SU-DHL-6 (cell line): ENCODE data around the gene THSD4.

Experiments used
- H2AFZ ChIP-seq: fragments of 200-600 bp; sonication (generic); 2 replicates; pipeline ENCODE4 v1.6.1; 2014; ENCODE audit warnings: low read depth, mild to moderate bottlenecking, moderate library complexity, mixed read lengths, antibody characterized with exemption, low read length; ENCODE audit not compliant: severe bottlenecking
- H3F3A ChIP-seq: fragments of 200-600 bp; shearing (Covaris generic); 2 replicates; pipeline ENCODE4 v1.6.0; 2016; ENCODE audit warnings: antibody characterized with exemption, mild to moderate bottlenecking; ENCODE audit not compliant: insufficient read depth
- H3K27ac ChIP-seq: fragments of 200-600 bp; sonication (generic); 2 replicates; pipeline ENCODE4 v1.5.1; 2016; ENCODE audit warnings: low read depth, mild to moderate bottlenecking, low read length, moderate library complexity, mixed read lengths
- H3K27me3 ChIP-seq: fragments of 200-600 bp; sonication (generic), shearing (Covaris generic); 2 replicates; pipeline ENCODE4 v1.6.0; 2014; ENCODE audit warnings: mild to moderate bottlenecking, low read length
- H3K36me3 ChIP-seq: fragments of 200-600 bp; sonication (generic); 2 replicates; pipeline ENCODE4 v1.6.1; 2014; ENCODE audit warnings: mild to moderate bottlenecking, low read length, mixed read lengths
- H3K4me2 ChIP-seq: fragments of 300-600, 200-600 bp; shearing (Covaris generic), sonication (generic); 2 replicates; pipeline ENCODE4 v1.6.0; 2014; ENCODE audit warnings: low read length, low read depth, mild to moderate bottlenecking; ENCODE audit not compliant: poor library complexity, severe bottlenecking
- H3K4me3 ChIP-seq: fragments of 200-600 bp; sonication (generic); 2 replicates; pipeline ENCODE4 v1.5.1; 2014; ENCODE audit warnings: antibody characterized with exemption, low read length, mild to moderate bottlenecking, mixed read lengths; ENCODE audit not compliant: insufficient read depth, poor library complexity, severe bottlenecking
- H3K79me2 ChIP-seq: fragments of 200-600 bp; sonication (generic); 2 replicates; pipeline ENCODE4 v1.6.1; 2014; ENCODE audit warnings: mild to moderate bottlenecking, low read length, moderate library complexity; ENCODE audit not compliant: insufficient read depth
- H3K9ac ChIP-seq: fragments of 200-600 bp; sonication (generic); 2 replicates; pipeline ENCODE4 v1.7.0; 2014; ENCODE audit warnings: mild to moderate bottlenecking, low read length
- H3K9me2 ChIP-seq: fragments of 200-600 bp; sonication (generic); replicated peaks from 2 replicates; pipeline ENCODE4 v1.6.1; 2014; ENCODE audit warnings: low read length; ENCODE audit not compliant: insufficient read depth
- H3K9me3 ChIP-seq: fragments of 200-600 bp; sonication (generic); 2 replicates; pipeline ENCODE4 v1.6.1; 2014; ENCODE audit warnings: low read length, mixed read lengths; ENCODE audit not compliant: insufficient read depth
- H4K20me1 ChIP-seq: fragments of 200-600 bp; sonication (generic); 2 replicates; pipeline ENCODE4 v1.6.1; 2014; ENCODE audit warnings: low read depth, mild to moderate bottlenecking, antibody characterized with exemption, low read length, moderate library complexity, mixed read lengths
- EZH2phosphoT487 ChIP-seq: fragments of 200-600 bp; sonication (generic), shearing (Covaris generic); conservative IDR thresholded peaks from 2 replicates; pipeline ENCODE4 v1.6.1; 2018; ENCODE audit warnings: mild to moderate bottlenecking, antibody characterized with exemption, low read length, moderate library complexity, mixed read lengths
- TF ChIP-seq, protein P1 (sequence below): fragments of 200-600 bp; sonication (generic); IDR thresholded peaks from one replicate; pipeline ENCODE4 v1.5.1; 2017; ENCODE audit warnings: antibody characterized with exemption, mild to moderate bottlenecking, low read length, moderate library complexity; ENCODE audit not compliant: insufficient read depth, poor library complexity, severe bottlenecking

The THSD4 gene

GRCh38 chr15:71756599-71757352 lies 641.5 kb downstream of the THSD4 start:
- no peak overlapping the region for H3K9ac ChIP-seq
- no peaks in the 10 kb centered on the region for H3K9me2 ChIP-seq
- no peak overlapping the region for H3K4me2 ChIP-seq
- H3K9me3 ChIP-seq: no peaks in the 10 kb centered on the region
- TF ChIP-seq EZH2phosphoT487: no peak
- TF ChIP-seq, protein P1, sequence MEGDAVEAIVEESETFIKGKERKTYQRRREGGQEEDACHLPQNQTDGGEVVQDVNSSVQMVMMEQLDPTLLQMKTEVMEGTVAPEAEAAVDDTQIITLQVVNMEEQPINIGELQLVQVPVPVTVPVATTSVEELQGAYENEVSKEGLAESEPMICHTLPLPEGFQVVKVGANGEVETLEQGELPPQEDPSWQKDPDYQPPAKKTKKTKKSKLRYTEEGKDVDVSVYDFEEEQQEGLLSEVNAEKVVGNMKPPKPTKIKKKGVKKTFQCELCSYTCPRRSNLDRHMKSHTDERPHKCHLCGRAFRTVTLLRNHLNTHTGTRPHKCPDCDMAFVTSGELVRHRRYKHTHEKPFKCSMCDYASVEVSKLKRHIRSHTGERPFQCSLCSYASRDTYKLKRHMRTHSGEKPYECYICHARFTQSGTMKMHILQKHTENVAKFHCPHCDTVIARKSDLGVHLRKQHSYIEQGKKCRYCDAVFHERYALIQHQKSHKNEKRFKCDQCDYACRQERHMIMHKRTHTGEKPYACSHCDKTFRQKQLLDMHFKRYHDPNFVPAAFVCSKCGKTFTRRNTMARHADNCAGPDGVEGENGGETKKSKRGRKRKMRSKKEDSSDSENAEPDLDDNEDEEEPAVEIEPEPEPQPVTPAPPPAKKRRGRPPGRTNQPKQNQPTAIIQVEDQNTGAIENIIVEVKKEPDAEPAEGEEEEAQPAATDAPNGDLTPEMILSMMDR: no peak
- H3F3A ChIP-seq: no peaks in the 10 kb centered on the region
- no peaks in the 10 kb centered on the region for H3K36me3 ChIP-seq
- no peaks in the 10 kb centered on the region for H4K20me1 ChIP-seq
- no peaks in the 10 kb centered on the region for H3K27me3 ChIP-seq
- no peak overlapping the region for H2AFZ ChIP-seq
- H3K27ac ChIP-seq: no peak overlapping the region
- H3K4me3 ChIP-seq: no peak overlapping the region
- H3K79me2 ChIP-seq: no peaks in the 10 kb centered on the region

- Histone ChIP-seq H3K9ac (no peak overlapping the region), H3K9me2 (no peaks in the 10 kb centered on the region), H3K27me3 (no peaks in the 10 kb centered on the region), H4K20me1 (no peaks in the 10 kb centered on the region), H3F3A (no peaks in the 10 kb centered on the region), H2AFZ (no peak overlapping the region), H3K79me2 (no peaks in the 10 kb centered on the region), H3K36me3 (no peaks in the 10 kb centered on the region), H3K27ac (no peak overlapping the region), H3K9me3 (no peaks in the 10 kb centered on the region), H3K4me2 (no peak overlapping the region), H3K4me3 (no peak overlapping the region)
- TF ChIP-seq, protein P1: no peak
- TF ChIP-seq EZH2phosphoT487: no peak
Observed at GRCh38 chr15:71757741-71758530, 642.7 kb downstream of the THSD4 start.

DNA sequence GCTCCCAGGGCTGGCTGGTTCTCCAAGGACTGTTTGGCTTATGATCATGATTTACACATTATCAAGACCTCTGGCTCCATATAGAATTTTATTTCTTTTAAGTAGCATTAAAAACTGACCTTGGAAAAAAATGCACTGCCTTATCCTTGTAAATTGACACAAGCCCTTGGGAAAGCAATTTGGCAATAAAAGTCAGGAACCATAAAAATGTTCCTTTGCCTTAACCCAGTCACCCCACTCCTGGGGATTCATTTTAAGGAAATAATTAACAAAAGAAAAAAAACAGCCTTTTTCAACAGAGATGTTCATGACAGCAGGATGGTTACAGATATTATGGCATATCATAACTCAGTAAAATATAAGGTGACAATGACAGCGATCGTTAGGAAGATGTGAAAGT lies 643.4 kb downstream of the THSD4 start:
- Histone ChIP-seq H3K4me3 (no peak overlapping the region), H3K27me3 (no peaks in the 10 kb centered on the region), H3K9me2 (no peaks in the 10 kb centered on the region), H3F3A (no peaks in the 10 kb centered on the region), H2AFZ (no peak overlapping the region), H3K36me3 (no peaks in the 10 kb centered on the region), H3K27ac (no peak overlapping the region), H3K9me3 (no peaks in the 10 kb centered on the region), H3K9ac (no peak overlapping the region), H3K4me2 (no peak overlapping the region), H3K79me2 (no peaks in the 10 kb centered on the region), H4K20me1 (no peaks in the 10 kb centered on the region)
- TF ChIP-seq EZH2phosphoT487: no peak
- TF ChIP-seq, protein P1: no peak
